ENCODE data around the gene SLC9A7.

Gene SLC9A7

DNA sequence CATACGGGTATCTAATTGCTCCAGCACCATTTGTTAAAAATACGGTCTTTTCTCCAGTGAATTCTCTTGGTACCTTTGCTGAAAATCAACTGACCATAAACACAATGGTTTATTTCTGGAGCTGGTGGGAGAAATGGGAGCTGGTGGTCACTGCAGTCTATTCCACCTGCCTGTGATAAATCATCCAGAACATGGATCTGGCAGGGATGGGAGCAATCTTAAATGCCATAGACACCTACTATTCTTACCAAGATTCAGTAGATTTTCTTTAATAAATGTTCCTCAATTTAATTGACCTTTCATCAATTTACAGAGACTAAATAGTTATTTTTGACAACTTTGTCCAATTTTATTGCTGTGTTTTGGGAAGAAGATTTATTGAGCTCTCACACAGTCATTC lies 68.1 kb downstream of the SLC9A7 start:
- TF ChIP-seq, protein P1, sequence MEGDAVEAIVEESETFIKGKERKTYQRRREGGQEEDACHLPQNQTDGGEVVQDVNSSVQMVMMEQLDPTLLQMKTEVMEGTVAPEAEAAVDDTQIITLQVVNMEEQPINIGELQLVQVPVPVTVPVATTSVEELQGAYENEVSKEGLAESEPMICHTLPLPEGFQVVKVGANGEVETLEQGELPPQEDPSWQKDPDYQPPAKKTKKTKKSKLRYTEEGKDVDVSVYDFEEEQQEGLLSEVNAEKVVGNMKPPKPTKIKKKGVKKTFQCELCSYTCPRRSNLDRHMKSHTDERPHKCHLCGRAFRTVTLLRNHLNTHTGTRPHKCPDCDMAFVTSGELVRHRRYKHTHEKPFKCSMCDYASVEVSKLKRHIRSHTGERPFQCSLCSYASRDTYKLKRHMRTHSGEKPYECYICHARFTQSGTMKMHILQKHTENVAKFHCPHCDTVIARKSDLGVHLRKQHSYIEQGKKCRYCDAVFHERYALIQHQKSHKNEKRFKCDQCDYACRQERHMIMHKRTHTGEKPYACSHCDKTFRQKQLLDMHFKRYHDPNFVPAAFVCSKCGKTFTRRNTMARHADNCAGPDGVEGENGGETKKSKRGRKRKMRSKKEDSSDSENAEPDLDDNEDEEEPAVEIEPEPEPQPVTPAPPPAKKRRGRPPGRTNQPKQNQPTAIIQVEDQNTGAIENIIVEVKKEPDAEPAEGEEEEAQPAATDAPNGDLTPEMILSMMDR (IDR thresholded peaks at IDR 0.05; ENCODE audit: borderline replicate concordance, insufficient read depth, low read depth, low read length), result no peak
- no peak overlapping the region for H3K4me3 ChIP-seq (ENCODE audit: low read depth, low read length)

DNA sequence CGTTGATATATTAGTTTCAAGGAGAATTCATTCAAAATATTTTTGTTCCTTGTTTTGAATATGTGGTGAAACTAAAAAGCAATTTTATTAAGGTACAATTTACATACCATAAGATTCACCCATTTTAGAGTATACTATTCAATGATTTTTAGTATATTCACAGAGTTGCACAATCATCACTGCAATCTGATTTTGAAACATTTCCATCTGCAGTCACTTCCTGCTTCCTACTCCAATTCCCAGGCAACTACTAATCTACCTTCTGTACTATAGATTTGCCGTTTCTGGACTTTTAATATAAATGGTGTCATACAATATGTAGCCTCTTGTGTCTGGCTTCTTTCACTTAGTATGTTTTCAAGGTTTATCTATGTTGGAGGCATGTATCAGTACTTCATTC lies 71.3 kb downstream of the SLC9A7 start:
- no peak overlapping the region for H3K4me3 ChIP-seq (ENCODE audit: low read depth, low read length)
- TF ChIP-seq, protein P1 (IDR thresholded peaks at IDR 0.05; ENCODE audit: borderline replicate concordance, insufficient read depth, low read depth, low read length), result no peak

DNA sequence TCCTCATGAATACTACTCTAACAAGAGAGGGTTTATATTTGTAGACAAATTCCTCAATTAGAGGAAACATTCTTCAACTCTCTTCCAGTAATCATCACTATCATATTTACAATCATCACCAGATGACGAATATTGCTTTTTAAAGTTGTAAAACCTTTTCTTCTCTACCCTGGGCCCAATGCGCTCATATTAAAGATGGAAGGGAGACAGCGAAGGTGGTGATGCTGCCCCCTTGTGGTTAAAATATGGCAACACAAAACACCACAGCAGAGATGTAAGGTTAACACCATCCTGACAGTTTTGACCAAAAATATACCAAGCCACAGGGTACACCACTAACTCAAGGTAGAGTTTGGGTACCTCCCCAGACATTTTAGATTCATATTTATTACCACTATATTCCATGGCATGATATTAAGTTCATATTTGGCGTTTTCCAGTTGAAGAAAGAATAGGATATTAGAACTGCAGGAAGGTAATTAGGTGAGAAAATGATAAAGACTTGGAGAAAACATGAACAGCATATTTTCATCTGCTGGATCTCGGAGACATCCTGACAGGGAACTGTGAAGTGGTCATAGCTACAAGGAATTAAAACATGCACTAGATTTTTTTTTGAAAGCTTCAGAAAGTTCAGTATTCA lies 72.8 kb downstream of the SLC9A7 start:
- TF ChIP-seq, protein P1 (IDR thresholded peaks at IDR 0.05; ENCODE audit: borderline replicate concordance, insufficient read depth, low read depth, low read length), result peak; percentile 63
- no peak overlapping the region for H3K4me3 ChIP-seq (ENCODE audit: low read depth, low read length)

DNA sequence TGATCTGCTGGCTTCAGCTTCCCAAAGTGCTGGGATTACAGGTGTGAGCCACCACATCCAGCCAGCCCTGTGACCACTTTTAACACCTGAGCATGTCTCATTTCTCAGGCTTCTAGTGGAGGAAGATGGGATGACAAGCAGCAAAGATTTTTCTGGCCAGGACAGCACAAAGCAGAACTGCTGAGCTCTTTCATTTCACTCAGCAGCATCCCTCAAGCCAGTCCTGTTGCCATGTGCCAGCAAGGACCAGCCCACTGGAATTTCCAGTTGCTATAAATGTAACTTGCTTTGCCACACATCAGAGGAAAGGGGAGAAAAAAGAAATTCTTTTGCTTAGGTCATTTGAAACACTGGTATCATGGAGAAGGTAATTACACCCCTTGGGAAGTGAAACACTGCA lies 75.9 kb downstream of the SLC9A7 start:
- H3K4me3 ChIP-seq (ENCODE audit: low read depth, low read length), result no peak overlapping the region
- TF ChIP-seq, protein P1 (IDR thresholded peaks at IDR 0.05; ENCODE audit: borderline replicate concordance, insufficient read depth, low read depth, low read length), result peak; percentile 23; the same call in 1 of the 2 replicates

DNA sequence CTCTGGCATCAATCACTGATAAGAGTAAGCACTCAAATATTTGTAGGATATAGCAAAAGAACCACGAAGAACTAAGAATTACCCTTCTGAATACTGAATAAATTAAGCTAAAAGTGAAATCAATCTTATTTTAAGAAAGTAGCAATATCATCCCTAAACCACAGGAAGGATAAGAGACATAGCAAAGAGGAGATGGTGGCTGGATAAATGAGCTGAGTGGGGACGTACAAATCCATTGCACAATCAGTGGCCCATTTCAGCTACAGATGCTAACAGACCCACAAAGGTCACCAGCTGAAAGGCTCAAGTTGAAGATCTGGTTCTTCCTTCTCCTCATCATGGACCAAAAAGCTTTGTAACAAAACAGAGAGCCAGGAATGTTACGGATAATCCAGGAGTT lies 77.1 kb downstream of the SLC9A7 start:
- TF ChIP-seq, protein P1 (IDR thresholded peaks at IDR 0.05; ENCODE audit: borderline replicate concordance, insufficient read depth, low read depth, low read length), result no peak
- no peak overlapping the region for H3K4me3 ChIP-seq (ENCODE audit: low read depth, low read length)

DNA sequence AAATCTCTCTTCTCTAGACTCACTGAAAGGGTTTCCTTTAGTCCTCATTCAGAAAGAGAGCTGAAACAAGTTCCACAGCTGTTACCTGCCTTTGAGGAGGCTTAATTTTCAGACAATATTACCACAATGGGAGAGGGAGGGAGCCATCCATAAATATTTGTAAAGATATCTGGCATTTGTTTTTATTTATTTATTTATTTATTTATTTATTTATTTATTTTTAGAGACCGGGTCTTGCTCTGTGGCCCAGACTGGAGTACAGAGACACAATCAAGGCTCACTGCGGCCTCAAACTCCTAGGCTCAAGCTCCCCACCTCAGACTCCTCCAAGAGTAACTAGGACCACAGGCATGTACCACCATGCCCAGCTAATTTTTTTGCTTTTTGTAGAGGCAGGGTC lies 80.7 kb downstream of the SLC9A7 start:
- TF ChIP-seq, protein P1 (IDR thresholded peaks at IDR 0.05; ENCODE audit: borderline replicate concordance, insufficient read depth, low read depth, low read length), result no peak
- H3K4me3 ChIP-seq (ENCODE audit: low read depth, low read length), result no peak overlapping the region

Data from GM12875 (cell line).